Measurements from ENCODE around the gene GPX6. TPM values are rescaled to one million over a fixed set of nuclear protein-coding genes. Genes with fewer than 3 reads are reported as not detected.
"Not testable (repeated sequence)": the region's sequence is repeated elsewhere in the genome, so short reads cannot be mapped to it uniquely, and the experiment has no call there.

The GPX6 gene
- total RNA-seq, result not detected in 2 replicates

DNA sequence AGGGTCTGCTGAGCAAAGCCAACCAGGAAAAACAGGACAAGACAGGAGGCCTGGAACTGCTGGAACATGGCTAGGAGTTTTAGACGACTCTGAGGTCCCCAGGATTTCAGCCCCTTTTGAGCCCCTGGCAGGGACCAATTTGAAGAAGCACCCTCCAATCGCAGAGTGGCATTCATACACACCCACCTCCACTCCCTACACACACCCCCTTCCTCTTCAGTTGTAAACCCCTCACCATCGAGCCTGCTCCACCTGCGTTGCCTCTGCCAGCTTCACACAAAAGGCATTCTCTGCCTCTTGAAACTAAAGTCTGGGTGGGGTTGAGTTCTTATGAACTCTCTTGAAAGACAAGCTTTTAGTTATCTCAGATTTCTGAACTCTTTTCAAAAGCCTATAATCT is at the start of gene GPX6:
TSS of gene GPX6 (minus strand) at position 118 of the 400 bp plus-strand sequence. CDS start at position 68, 50 bp downstream.
- DNase-seq (ENCODE audit: low spot score), result no peak
- Mint-ChIP-seq H3K27me3 (ENCODE audit: low read depth) (peaks cover 52% of the 10 kb centered on the region), H3K4me1 (ENCODE audit: low read depth) (no peaks in the 10 kb centered on the region), H3K27ac (no peak within 1 kb of the TSS), H3K36me3 (ENCODE audit: low read depth) (no peaks in the 10 kb centered on the region), H3K9me3 (no peaks in the 10 kb centered on the region), H3K4me3 (ENCODE audit: low read depth) (no peak within 1 kb of the TSS)
- intact Hi-C loops (cut with micrococcal nuclease), result no loop called here

DNA sequence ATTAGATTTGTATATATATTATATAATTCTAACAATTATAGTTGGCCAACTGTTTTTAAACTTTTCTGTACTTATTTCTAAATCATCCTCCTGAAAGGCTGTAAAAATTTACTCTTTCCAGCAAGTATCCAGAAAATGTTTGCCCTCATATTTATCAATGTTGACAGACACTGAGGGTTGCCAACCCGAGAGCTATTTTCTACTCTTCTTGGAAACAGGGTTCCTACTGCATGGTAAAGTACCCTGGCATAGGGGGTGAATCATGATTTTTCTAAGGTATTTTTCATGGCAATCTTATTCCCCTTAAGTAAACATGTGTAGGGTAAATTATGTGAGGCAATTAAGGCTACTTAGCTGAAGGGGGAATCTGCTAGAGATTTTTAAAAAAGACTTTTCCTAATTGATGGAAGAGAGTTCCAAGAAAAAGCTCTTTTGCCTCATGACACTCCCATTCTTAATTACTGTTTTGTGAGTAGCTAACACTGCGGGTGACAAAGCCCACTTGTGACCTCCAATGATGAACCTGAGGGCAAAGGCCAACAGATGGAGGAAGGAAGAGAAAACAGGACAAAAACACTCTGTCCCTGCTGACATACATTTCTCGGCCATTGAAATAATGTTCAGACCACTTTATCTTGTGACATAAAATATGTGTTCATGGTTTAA is 48.0 kb upstream of the GPX6 start:
- DNase-seq (ENCODE audit: low spot score), result no peak
- Mint-ChIP-seq H3K27ac (no peak overlapping the region), H3K4me1 (ENCODE audit: low read depth) (no peaks in the 10 kb centered on the region), H3K27me3 (ENCODE audit: low read depth) (peaks cover 43% of the 10 kb centered on the region), H3K36me3 (ENCODE audit: low read depth) (no peaks in the 10 kb centered on the region), H3K9me3 (no peaks in the 10 kb centered on the region), H3K4me3 (ENCODE audit: low read depth) (no peak overlapping the region)
- intact Hi-C loops (cut with micrococcal nuclease), result no loop called here

DNA sequence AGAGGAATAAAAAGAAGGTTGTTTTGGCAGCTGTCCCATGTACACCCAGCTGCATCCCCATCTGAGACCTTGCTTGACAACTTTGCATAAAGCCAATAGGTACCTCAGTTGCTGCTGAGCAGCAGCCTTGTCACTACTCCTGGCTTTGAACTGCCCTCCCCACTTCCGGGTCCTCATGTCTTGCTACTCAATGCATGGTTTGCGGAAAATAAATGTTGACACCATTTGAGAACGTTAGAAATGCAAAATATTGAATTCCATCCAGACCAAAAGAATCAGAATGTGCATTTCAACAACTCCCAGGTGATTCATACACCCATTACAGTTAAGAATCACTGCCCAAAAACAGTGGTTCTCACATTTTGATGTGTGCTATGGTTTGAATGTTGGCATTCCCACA is 43.0 kb upstream of the GPX6 start:
- intact Hi-C loops (cut with micrococcal nuclease), result no loop called here
- Mint-ChIP-seq H3K9me3 (no peaks in the 10 kb centered on the region), H3K27ac (no peak overlapping the region), H3K27me3 (ENCODE audit: low read depth) (peaks cover 47% of the 10 kb centered on the region), H3K4me1 (ENCODE audit: low read depth) (peaks cover 4% of the 10 kb centered on the region), H3K36me3 (ENCODE audit: low read depth) (no peaks in the 10 kb centered on the region), H3K4me3 (ENCODE audit: low read depth) (no peak overlapping the region)
- no peak for DNase-seq (ENCODE audit: low spot score)

DNA sequence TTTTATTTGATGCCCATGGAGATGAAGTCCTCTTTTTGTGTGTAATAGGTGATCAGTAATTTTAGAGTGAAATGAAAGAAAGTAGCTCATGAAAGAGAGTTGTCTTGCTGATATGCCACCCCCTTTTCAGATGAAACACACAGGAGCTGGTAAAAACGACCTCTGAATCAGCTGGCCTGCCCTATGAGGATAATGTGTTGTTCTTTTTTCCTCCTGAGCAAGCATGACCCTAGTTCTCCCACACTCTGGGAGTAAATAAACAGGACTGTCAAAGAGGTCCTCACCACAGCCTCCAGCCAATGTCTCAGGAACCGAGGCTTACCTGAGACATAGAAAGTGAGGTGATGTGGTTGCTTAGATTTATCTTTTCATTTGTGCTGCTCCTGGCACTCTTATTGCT is 39.5 kb upstream of the GPX6 start:
- Mint-ChIP-seq H3K27ac (no peak overlapping the region), H3K9me3 (no peaks in the 10 kb centered on the region), H3K27me3 (ENCODE audit: low read depth) (peaks cover 65% of the 10 kb centered on the region), H3K36me3 (ENCODE audit: low read depth) (no peaks in the 10 kb centered on the region), H3K4me3 (ENCODE audit: low read depth) (no peak overlapping the region), H3K4me1 (ENCODE audit: low read depth) (peaks cover 6% of the 10 kb centered on the region)
- intact Hi-C loops (cut with micrococcal nuclease), result no loop called here
- no peak for DNase-seq (ENCODE audit: low spot score)

- DNase-seq (ENCODE audit: low spot score), result no peak
- Mint-ChIP-seq H3K4me1 (ENCODE audit: low read depth) (peaks cover 6% of the 10 kb centered on the region), H3K27ac (no peak overlapping the region), H3K27me3 (ENCODE audit: low read depth) (peaks cover 65% of the 10 kb centered on the region), H3K36me3 (ENCODE audit: low read depth) (no peaks in the 10 kb centered on the region), H3K4me3 (ENCODE audit: low read depth) (no peak overlapping the region), H3K9me3 (no peaks in the 10 kb centered on the region)
- intact Hi-C loops (cut with micrococcal nuclease), result no loop called here
These were observed 38.6 kb upstream of the GPX6 start for GRCh38 chr6:28553986-28554881.

- Mint-ChIP-seq H3K4me3 (ENCODE audit: low read depth) (no peak overlapping the region), H3K4me1 (ENCODE audit: low read depth) (peaks cover 6% of the 10 kb centered on the region), H3K36me3 (ENCODE audit: low read depth) (no peaks in the 10 kb centered on the region), H3K27ac (no peak overlapping the region), H3K9me3 (no peaks in the 10 kb centered on the region), H3K27me3 (ENCODE audit: low read depth) (peaks cover 65% of the 10 kb centered on the region)
- intact Hi-C loops (cut with micrococcal nuclease), result no loop called here
- DNase-seq (ENCODE audit: low spot score), result no peak
These were observed 37.9 kb upstream of the GPX6 start for GRCh38 chr6:28553384-28553985.

- Mint-ChIP-seq H3K4me3 (ENCODE audit: low read depth) (no peak overlapping the region), H3K27ac (no peak overlapping the region), H3K27me3 (ENCODE audit: low read depth) (peaks cover 69% of the 10 kb centered on the region)
These were observed 36.5 kb upstream of the GPX6 start for GRCh38 chr6:28551891-28552666.

GRCh38 chr6:28547003-28547402 is 31.4 kb upstream of the GPX6 start:
- DNase-seq (ENCODE audit: low spot score); H3K4me3 Mint-ChIP-seq (ENCODE audit: low read depth); H3K36me3 Mint-ChIP-seq (ENCODE audit: low read depth); H3K27ac Mint-ChIP-seq; H3K9me3 Mint-ChIP-seq; intact Hi-C loops (cut with micrococcal nuclease): not testable (repeated sequence)
- Mint-ChIP-seq H3K4me1 (ENCODE audit: low read depth) (peaks cover 21% of the 10 kb centered on the region), H3K27me3 (ENCODE audit: low read depth) (peaks cover 63% of the 10 kb centered on the region)

More at GRCh38 chr6:28551891-28552666, 36.5 kb upstream of the GPX6 start:
- DNase-seq (ENCODE audit: low spot score), result no peak
- Mint-ChIP-seq H3K4me1 (ENCODE audit: low read depth) (peaks cover 6% of the 10 kb centered on the region), H3K36me3 (ENCODE audit: low read depth) (no peaks in the 10 kb centered on the region), H3K9me3 (no peaks in the 10 kb centered on the region)
- intact Hi-C loops (cut with micrococcal nuclease), result no loop called here

GRCh38 chr6:28545955-28546354 is 30.4 kb upstream of the GPX6 start:
- intact Hi-C loops (cut with micrococcal nuclease), result no loop called here
- no peak for DNase-seq (ENCODE audit: low spot score)
- peaks cover 6% of the 10 kb centered on the region for H3K9me3 Mint-ChIP-seq
- peaks cover 23% of the 10 kb centered on the region for H3K4me1 Mint-ChIP-seq (ENCODE audit: low read depth)
- no peaks in the 10 kb centered on the region for H3K36me3 Mint-ChIP-seq (ENCODE audit: low read depth)
- H3K27me3 Mint-ChIP-seq (ENCODE audit: low read depth), result peaks cover 64% of the 10 kb centered on the region
- H3K4me3 Mint-ChIP-seq (ENCODE audit: low read depth), result no peak overlapping the region
- H3K27ac Mint-ChIP-seq, result no peak overlapping the region

- intact Hi-C loops (cut with micrococcal nuclease), result loop anchor here (5.0 kb wide), 2 partner anchors 43 to 57 kb away; a partner anchor contains a TSS
- H3K4me3 Mint-ChIP-seq (ENCODE audit: low read depth), result peak overlapping the region; percentile 50
- H3K36me3 Mint-ChIP-seq (ENCODE audit: low read depth), result no peaks in the 10 kb centered on the region
- H3K4me1 Mint-ChIP-seq (ENCODE audit: low read depth), result peaks cover 23% of the 10 kb centered on the region
- DNase-seq (ENCODE audit: low spot score), result no peak
- no peak overlapping the region for H3K27ac Mint-ChIP-seq
- H3K9me3 Mint-ChIP-seq, result peaks cover 13% of the 10 kb centered on the region
- H3K27me3 Mint-ChIP-seq (ENCODE audit: low read depth), result peaks cover 67% of the 10 kb centered on the region
These were observed 28.3 kb upstream of the GPX6 start for GRCh38 chr6:28543651-28544610.

DNA sequence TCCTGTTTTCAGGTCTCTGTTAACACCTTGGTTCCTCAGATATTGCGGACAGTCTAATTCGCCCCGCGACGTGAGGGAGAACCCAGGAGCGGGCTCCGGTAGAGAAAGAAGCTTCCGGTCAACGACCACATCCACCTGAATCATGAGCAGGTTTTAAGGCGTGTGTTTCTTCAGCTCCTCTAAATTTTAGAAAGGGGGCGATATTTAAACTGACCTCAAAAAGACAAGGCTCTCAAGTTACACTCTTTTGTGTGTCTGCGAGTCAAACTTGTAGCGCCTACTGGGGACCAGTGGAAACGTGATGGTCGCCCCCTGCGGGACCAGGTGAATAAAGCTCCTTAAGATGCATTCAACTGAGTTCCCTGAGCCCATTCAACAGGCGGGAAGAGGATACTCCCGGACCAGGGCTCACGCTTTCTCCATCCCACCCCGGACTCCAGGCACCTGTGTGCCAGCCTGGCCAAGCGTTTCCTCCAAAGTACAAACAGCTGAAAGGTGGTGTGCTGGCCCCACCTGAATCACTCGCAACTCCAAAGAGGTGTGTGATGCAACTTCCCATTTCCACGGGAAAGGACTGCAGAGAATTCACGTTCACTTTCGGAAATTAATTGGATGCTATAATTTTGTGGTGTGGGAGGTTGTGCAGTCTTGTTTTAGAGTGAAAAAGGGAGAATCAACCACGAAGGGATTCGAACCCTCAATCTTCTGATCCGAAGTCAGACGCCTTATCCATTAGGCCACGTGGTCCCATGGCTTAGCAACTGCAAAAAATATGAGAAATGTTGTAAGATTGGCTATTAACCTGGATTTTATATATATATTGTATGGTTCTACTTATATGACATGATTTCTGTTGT is 27.1 kb upstream of the GPX6 start:
- peaks cover 13% of the 10 kb centered on the region for H3K9me3 Mint-ChIP-seq
- H3K27ac Mint-ChIP-seq, result no peak overlapping the region
- peaks cover 71% of the 10 kb centered on the region for H3K27me3 Mint-ChIP-seq (ENCODE audit: low read depth)
- no peaks in the 10 kb centered on the region for H3K36me3 Mint-ChIP-seq (ENCODE audit: low read depth)
- peak overlapping the region; percentile 72 for H3K4me3 Mint-ChIP-seq (ENCODE audit: low read depth)
- peaks cover 23% of the 10 kb centered on the region for H3K4me1 Mint-ChIP-seq (ENCODE audit: low read depth)
- intact Hi-C loops (cut with micrococcal nuclease), result loop anchor here (5.0 kb wide), 2 partner anchors 45 to 55 kb away; a partner anchor contains a TSS
- DNase-seq (ENCODE audit: low spot score), result peak; percentile 46

Data from activated T-helper 2 cell treated with anti-CD3 and anti-CD28 coated beads, Interferon-gamma antibody, Interleukin-2, Interleukin-4, amounts not matched to agents 10 μg/mL and 5 μg/mL and 100 μg/mL, durations not matched to agents 14 hours and 24 hours and 36 hours (primary cell).